Dermis blood vessel endothelial cell (primary cell): Measurements from ENCODE around the gene TMPRSS3. TPM values are rescaled to one million over a fixed set of nuclear protein-coding genes. Genes with fewer than 3 reads are reported as not detected.

Experiments used
- DNase-seq: peaks from one replicate; pipeline ENCODE4 v3.0.0; 2010
- total RNA-seq: library from RNA; depleted of rRNA; stranded (reverse); fragments of >200 nt; gene quantifications from 2 replicates; pipeline ENCODE4 v1.2.3, GENCODE V29; 2014

Gene TMPRSS3
- total RNA-seq, 1 donor from 2014 or later: not detected

DNA sequence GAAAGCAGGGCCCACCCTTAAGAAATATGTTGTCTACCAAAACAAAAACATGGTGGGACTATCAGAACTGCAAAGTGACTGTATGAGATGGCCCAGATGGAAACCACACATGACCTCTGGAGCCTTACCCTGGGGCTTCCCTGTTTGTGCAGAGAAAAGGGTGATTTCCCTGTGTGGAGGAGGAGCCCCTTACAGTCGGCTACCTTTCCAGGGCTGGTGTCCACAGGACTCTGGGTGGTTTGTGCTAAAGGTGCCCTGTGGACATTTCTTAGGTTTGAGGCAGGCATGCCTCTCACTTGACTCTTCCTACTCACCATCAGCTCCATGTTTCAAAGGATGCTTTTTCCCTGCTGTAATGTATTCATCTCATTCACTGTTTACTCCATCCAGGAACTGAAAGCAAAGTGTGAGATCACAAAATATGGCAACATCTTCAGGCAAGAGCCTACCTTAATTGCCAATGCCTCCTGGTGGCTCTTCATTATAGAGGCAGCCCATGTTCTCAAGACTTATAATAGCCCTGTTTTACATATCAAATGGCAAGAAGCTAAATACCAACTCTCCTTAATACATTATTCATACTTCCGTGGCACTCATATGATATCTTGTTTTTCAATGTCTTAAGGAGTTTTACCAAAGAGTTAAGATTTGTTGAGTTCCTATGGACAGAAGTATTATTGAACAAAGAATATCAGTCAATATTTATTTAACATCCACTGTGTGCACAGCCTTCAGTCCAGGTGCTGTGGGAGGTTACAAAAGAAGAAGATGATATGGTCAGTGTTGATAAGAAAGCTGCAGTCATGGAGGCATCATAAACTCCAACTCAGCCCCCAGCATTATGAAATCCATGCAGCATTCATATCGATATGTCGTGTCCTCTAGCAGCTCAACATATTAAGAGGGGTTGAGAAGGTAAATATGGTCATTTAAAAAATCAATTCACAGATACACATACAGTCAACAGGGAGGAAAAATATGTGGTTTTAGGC, 65.2 kb downstream of the TMPRSS3 start:
- no peak for DNase-seq

DNA sequence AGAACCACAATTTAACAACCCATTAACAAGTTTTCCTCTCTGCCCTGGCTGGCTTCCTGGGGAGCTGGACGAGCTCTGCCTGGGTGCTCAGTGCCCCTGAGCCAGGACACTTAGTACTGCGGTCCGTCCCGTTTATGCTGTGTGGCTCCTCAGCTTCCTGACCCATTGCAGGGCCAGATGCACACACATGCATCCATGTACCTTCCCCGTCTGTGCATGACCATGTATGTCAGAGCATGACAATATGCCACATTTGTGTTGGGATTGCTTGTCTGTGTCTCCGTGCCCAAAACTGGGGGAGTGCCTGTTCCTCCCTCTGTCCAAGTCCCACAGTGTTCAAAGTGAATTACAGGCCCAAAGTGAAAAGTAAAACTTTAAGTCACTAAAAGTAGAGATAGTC, 71.0 kb downstream of the TMPRSS3 start:
- DNase-seq: no peak

Other genes with a start within 250 kb of the TMPRSS3 start
- 81.6 and 111 TPM in 2 replicates for gene ABCG1, start 176.9 kb downstream of the TMPRSS3 start, total RNA-seq
- 81.9 and 257 TPM in 2 replicates for gene TFF3, start 80.6 kb downstream of the TMPRSS3 start, total RNA-seq
- gene TFF2, start 45.1 kb downstream of the TMPRSS3 start, total RNA-seq: not detected in 2 replicates
- gene TFF1, start 29.5 kb downstream of the TMPRSS3 start, total RNA-seq: not detected in 2 replicates
- gene UBASH3A, start 7.8 kb upstream of the TMPRSS3 start, total RNA-seq: not detected in 2 replicates
- gene RSPH1, start 100.2 kb upstream of the TMPRSS3 start, total RNA-seq: not detected in 2 replicates
- gene SLC37A1, start 117.8 kb upstream of the TMPRSS3 start, total RNA-seq: 14.0 and 15.0 TPM in 2 replicates